Measurements from ENCODE around the gene CD68.
A peak's percentile ranks its signal among the peaks of the same experiment; 100 is the strongest.

Gene CD68, protein sequence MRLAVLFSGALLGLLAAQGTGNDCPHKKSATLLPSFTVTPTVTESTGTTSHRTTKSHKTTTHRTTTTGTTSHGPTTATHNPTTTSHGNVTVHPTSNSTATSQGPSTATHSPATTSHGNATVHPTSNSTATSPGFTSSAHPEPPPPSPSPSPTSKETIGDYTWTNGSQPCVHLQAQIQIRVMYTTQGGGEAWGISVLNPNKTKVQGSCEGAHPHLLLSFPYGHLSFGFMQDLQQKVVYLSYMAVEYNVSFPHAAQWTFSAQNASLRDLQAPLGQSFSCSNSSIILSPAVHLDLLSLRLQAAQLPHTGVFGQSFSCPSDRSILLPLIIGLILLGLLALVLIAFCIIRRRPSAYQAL

GRCh38 chr17:7579001-7579833, at the start of gene CD68:
Gene CD68 (plus strand): TSS chr17:7579638. CDS start chr17:7579678, 40 bp downstream.
- peak; percentile 57 for DNase-seq (ENCODE audit: low spot score)

DNA sequence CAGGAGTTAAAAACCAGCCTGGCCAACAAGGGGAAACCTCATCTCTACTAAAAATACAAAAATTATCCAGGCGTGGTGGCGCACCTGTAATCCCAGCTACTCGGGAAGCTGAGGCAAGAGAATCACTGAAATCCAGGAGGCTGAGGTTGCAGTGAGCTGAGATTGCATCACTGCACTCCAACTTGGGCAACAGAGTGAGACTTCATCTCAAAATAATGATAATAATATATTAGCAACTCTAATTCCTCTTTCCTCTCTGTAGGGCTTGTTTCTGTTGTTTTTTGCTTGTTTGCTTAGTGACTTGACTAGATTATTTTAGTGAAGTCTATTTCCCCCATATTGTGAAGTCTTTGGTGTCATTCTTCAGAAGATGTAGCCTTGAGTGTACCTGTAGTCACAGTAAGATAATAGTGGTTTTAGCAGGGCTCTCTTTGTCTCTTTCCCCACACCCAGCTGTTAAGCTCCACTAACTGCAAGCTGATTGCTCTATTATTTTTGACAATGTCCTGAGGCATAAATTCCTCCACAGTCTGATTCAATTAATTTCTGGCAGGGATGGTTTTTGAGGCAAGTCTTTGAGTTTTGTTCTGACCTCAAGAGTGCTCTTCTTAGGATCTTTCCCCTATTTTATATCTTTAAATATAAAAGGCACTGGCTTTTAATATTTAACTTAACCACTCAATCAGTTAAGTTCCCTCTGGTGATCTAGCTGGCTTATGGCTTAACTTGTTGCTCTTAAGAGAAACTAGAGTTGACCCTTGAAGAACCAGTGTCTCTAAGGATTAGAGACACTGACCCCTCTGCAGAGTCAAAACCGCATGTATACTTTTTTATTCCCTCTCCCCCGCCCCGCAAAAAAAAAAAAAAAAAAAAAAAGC, 49.2 kb upstream of the CD68 start:
- DNase-seq (ENCODE audit: low spot score): no peak

DNA sequence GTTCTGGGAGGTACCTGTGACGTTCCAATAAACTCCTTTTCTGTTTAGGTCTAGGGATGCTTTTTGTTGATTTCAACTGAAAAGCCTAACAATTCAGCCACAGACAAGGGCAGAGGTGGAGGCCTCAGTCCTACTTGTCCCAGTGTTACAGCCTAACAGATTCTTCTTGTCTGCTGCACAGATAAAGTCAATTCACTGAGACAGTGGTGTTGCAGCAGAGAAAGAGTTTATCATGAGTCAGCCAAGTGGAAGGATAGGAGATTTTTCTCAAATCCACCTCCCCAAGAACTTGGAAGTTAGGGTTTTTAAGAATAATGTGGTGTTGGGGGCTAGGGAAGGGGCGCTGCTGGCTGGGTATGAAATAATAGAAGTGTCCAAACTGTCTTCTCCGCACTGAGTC, 41.4 kb upstream of the CD68 start:
- DNase-seq (ENCODE audit: low spot score): no peak

GRCh38 chr17:7538891-7539545, 40.4 kb upstream of the CD68 start:
- no peak for DNase-seq (ENCODE audit: low spot score)

DNA sequence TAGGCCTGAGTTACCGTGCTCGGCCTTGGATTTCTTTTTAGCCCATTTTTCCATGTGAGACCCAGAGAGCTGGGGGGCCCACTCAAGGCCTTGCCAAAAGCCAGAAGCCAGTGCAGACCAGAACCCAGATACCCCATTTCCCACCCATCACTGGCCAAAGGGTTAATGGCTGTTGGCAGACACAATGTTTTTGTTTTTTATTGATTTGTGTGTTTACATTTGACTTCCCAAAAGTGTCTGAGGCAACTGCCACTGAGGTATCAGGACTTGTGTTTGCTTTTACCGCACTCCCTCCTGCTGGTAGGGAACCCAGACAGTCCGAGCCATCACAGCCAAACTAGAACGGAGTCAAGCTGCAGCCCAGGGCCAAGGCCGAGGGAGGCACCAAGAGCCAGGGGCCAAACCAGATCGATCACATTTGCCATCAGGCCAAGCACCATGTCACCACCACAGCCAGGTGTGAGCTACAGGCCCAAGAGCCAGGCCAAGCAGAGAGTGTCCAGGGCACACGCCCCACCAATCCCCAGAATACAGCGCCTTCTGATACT, 38.3 kb upstream of the CD68 start:
- no peak for DNase-seq (ENCODE audit: low spot score)

- DNase-seq (ENCODE audit: low spot score): no peak
Observed at GRCh38 chr17:7544911-7545310, 34.5 kb upstream of the CD68 start.

- no peak for DNase-seq (ENCODE audit: low spot score)
Observed at GRCh38 chr17:7548585-7549400, 30.6 kb upstream of the CD68 start, which contains the start of gene TNFSF12. Gene TNFSF12 (plus strand): TSS chr17:7549058. CDS start chr17:7549154, 96 bp downstream.

GRCh38 chr17:7549401-7550055, 29.9 kb upstream of the CD68 start:
- no peak for DNase-seq (ENCODE audit: low spot score)

GRCh38 chr17:7550344-7550743, 29.1 kb upstream of the CD68 start:
- DNase-seq (ENCODE audit: low spot score): no peak

DNA sequence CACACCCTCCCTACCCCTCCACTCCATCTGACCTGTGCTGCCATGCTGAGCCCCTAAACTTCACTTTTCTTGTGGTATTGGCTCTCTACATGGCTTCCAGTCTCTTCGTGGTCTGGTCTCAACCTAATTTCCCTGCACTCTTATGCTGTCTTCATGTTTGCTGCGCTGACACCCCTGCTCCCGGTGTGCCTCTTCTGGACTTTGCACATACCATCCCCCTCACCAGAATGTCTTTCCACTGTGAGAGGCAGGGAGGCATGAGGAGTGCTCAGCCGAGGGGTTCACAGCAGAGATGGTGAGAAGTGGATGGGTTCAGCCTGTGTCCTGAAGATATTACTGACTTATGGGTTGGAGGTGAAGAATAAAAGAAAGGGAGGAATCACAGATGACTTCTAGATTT, 28.0 kb upstream of the CD68 start:
- no peak for DNase-seq (ENCODE audit: low spot score)

GRCh38 chr17:7552621-7553051, 26.8 kb upstream of the CD68 start:
- DNase-seq (ENCODE audit: low spot score): no peak

- DNase-seq (ENCODE audit: low spot score): no peak
Observed at GRCh38 chr17:7553356-7553755, 26.1 kb upstream of the CD68 start.

- DNase-seq (ENCODE audit: low spot score): no peak
Observed at GRCh38 chr17:7555320-7555948, 24.0 kb upstream of the CD68 start.

GRCh38 chr17:7556627-7557026, 22.8 kb upstream of the CD68 start:
- DNase-seq (ENCODE audit: low spot score): no peak

DNA sequence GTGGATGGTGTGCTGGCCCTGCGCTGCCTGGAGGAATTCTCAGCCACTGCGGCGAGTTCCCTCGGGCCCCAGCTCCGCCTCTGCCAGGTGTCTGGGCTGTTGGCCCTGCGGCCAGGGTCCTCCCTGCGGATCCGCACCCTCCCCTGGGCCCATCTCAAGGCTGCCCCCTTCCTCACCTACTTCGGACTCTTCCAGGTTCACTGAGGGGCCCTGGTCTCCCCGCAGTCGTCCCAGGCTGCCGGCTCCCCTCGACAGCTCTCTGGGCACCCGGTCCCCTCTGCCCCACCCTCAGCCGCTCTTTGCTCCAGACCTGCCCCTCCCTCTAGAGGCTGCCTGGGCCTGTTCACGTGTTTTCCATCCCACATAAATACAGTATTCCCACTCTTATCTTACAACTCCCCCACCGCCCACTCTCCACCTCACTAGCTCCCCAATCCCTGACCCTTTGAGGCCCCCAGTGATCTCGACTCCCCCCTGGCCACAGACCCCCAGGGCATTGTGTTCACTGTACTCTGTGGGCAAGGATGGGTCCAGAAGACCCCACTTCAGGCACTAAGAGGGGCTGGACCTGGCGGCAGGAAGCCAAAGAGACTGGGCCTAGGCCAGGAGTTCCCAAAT, 22.2 kb upstream of the CD68 start:
- DNase-seq (ENCODE audit: low spot score): no peak

GRCh38 chr17:7557775-7558543, 21.5 kb upstream of the CD68 start:
- DNase-seq (ENCODE audit: low spot score): no peak

- no peak for DNase-seq (ENCODE audit: low spot score)
Observed at GRCh38 chr17:7558544-7559319, 20.7 kb upstream of the CD68 start, which contains the start of gene TNFSF13. Gene TNFSF13 (plus strand): TSS chr17:7558750. CDS start chr17:7559040, 290 bp downstream.
